ENCODE results near the gene KCTD5. TPM values are rescaled to one million over a fixed set of nuclear protein-coding genes. Genes with fewer than 3 reads are reported as not detected.
A peak's percentile ranks its signal among the peaks of the same experiment; 100 is the strongest.

The KCTD5 gene
- total and polyA plus RNA-seq, 2 experiments from 2014 or later: 19.7 to 31.8 TPM

GRCh38 chr16:2756288-2757015, 74.1 kb downstream of the KCTD5 start:
- no peak for ATAC-seq
- Histone ChIP-seq H4K20me1 (replicated peaks; ENCODE audit: insufficient read depth) (peaks cover 66% of the 10 kb centered on the region), H3K27ac (ENCODE audit: low read depth) (no peak overlapping the region), H3K4me1 (ENCODE audit: insufficient read depth) (peaks cover 14% of the 10 kb centered on the region), H3F3A (replicated peaks; ENCODE audit: low read depth) (peaks cover 58% of the 10 kb centered on the region), H3K27me3 (ENCODE audit: insufficient read depth) (no peaks in the 10 kb centered on the region), H3K36me3 (ENCODE audit: insufficient read depth) (peaks cover 43% of the 10 kb centered on the region), H3K4me2 (no peak overlapping the region), H3K4me3 (no peak overlapping the region), H3K9me2 (ENCODE audit: insufficient read depth) (no peaks in the 10 kb centered on the region), H2AFZ (no peak overlapping the region), H3K79me2 (replicated peaks; ENCODE audit: insufficient read depth) (peaks cover 86% of the 10 kb centered on the region)
- H3K27ac Mint-ChIP-seq: peak overlapping the region; percentile 19
- H3K4me3 Mint-ChIP-seq: no peak overlapping the region; the same call in 2 of the 3 replicates
- H3K4me1 Mint-ChIP-seq: peaks cover 24% of the 10 kb centered on the region
- no peak for DNase-seq (ENCODE audit: low spot score)
- H3K27me3 Mint-ChIP-seq (ENCODE audit: insufficient read depth, low read depth, poor library complexity): peaks cover 20% of the 10 kb centered on the region
- H3K36me3 Mint-ChIP-seq (ENCODE audit: low read depth): peaks cover 81% of the 10 kb centered on the region
- TF ChIP-seq, protein P1, sequence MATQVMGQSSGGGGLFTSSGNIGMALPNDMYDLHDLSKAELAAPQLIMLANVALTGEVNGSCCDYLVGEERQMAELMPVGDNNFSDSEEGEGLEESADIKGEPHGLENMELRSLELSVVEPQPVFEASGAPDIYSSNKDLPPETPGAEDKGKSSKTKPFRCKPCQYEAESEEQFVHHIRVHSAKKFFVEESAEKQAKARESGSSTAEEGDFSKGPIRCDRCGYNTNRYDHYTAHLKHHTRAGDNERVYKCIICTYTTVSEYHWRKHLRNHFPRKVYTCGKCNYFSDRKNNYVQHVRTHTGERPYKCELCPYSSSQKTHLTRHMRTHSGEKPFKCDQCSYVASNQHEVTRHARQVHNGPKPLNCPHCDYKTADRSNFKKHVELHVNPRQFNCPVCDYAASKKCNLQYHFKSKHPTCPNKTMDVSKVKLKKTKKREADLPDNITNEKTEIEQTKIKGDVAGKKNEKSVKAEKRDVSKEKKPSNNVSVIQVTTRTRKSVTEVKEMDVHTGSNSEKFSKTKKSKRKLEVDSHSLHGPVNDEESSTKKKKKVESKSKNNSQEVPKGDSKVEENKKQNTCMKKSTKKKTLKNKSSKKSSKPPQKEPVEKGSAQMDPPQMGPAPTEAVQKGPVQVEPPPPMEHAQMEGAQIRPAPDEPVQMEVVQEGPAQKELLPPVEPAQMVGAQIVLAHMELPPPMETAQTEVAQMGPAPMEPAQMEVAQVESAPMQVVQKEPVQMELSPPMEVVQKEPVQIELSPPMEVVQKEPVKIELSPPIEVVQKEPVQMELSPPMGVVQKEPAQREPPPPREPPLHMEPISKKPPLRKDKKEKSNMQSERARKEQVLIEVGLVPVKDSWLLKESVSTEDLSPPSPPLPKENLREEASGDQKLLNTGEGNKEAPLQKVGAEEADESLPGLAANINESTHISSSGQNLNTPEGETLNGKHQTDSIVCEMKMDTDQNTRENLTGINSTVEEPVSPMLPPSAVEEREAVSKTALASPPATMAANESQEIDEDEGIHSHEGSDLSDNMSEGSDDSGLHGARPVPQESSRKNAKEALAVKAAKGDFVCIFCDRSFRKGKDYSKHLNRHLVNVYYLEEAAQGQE (IDR thresholded peaks at IDR 0.05; ENCODE audit: unreplicated experiment): no peak
- TF ChIP-seq NANOG (IDR thresholded peaks at IDR 0.05; ENCODE audit: borderline replicate concordance): no peak
- TF ChIP-seq, protein P2, sequence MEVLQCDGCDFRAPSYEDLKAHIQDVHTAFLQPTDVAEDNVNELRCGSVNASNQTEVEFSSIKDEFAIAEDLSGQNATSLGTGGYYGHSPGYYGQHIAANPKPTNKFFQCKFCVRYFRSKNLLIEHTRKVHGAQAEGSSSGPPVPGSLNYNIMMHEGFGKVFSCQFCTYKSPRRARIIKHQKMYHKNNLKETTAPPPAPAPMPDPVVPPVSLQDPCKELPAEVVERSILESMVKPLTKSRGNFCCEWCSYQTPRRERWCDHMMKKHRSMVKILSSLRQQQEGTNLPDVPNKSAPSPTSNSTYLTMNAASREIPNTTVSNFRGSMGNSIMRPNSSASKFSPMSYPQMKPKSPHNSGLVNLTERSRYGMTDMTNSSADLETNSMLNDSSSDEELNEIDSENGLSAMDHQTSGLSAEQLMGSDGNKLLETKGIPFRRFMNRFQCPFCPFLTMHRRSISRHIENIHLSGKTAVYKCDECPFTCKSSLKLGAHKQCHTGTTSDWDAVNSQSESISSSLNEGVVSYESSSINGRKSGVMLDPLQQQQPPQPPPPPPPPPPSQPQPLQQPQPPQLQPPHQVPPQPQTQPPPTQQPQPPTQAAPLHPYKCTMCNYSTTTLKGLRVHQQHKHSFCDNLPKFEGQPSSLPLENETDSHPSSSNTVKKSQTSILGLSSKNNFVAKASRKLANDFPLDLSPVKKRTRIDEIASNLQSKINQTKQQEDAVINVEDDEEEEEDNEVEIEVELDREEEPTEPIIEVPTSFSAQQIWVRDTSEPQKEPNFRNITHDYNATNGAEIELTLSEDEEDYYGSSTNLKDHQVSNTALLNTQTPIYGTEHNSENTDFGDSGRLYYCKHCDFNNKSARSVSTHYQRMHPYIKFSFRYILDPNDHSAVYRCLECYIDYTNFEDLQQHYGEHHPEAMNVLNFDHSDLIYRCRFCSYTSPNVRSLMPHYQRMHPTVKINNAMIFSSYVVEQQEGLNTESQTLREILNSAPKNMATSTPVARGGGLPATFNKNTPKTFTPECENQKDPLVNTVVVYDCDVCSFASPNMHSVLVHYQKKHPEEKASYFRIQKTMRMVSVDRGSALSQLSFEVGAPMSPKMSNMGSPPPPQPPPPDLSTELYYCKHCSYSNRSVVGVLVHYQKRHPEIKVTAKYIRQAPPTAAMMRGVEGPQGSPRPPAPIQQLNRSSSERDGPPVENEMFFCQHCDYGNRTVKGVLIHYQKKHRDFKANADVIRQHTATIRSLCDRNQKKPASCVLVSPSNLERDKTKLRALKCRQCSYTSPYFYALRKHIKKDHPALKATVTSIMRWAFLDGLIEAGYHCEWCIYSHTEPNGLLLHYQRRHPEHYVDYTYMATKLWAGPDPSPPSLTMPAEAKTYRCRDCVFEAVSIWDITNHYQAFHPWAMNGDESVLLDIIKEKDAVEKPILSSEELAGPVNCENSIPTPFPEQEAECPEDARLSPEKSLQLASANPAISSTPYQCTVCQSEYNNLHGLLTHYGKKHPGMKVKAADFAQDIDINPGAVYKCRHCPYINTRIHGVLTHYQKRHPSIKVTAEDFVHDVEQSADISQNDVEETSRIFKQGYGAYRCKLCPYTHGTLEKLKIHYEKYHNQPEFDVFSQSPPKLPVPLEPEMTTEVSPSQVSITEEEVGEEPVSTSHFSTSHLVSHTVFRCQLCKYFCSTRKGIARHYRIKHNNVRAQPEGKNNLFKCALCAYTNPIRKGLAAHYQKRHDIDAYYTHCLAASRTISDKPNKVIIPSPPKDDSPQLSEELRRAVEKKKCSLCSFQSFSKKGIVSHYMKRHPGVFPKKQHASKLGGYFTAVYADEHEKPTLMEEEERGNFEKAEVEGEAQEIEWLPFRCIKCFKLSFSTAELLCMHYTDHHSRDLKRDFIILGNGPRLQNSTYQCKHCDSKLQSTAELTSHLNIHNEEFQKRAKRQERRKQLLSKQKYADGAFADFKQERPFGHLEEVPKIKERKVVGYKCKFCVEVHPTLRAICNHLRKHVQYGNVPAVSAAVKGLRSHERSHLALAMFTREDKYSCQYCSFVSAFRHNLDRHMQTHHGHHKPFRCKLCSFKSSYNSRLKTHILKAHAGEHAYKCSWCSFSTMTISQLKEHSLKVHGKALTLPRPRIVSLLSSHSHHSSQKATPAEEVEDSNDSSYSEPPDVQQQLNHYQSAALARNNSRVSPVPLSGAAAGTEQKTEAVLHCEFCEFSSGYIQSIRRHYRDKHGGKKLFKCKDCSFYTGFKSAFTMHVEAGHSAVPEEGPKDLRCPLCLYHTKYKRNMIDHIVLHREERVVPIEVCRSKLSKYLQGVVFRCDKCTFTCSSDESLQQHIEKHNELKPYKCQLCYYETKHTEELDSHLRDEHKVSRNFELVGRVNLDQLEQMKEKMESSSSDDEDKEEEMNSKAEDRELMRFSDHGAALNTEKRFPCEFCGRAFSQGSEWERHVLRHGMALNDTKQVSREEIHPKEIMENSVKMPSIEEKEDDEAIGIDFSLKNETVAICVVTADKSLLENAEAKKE (CRISPR knock-in tag; IDR thresholded peaks at IDR 0.05): no peak
- no peak for TF ChIP-seq CREB1 (CRISPR knock-in tag; IDR thresholded peaks at IDR 0.05; ENCODE audit: low read depth)
- TF ChIP-seq ETS1 (IDR thresholded peaks at IDR 0.05): no peak
- no peak for TF ChIP-seq ZNF331 (CRISPR knock-in tag; IDR thresholded peaks at IDR 0.05; ENCODE audit: low read depth)
- TF ChIP-seq, protein P3, sequence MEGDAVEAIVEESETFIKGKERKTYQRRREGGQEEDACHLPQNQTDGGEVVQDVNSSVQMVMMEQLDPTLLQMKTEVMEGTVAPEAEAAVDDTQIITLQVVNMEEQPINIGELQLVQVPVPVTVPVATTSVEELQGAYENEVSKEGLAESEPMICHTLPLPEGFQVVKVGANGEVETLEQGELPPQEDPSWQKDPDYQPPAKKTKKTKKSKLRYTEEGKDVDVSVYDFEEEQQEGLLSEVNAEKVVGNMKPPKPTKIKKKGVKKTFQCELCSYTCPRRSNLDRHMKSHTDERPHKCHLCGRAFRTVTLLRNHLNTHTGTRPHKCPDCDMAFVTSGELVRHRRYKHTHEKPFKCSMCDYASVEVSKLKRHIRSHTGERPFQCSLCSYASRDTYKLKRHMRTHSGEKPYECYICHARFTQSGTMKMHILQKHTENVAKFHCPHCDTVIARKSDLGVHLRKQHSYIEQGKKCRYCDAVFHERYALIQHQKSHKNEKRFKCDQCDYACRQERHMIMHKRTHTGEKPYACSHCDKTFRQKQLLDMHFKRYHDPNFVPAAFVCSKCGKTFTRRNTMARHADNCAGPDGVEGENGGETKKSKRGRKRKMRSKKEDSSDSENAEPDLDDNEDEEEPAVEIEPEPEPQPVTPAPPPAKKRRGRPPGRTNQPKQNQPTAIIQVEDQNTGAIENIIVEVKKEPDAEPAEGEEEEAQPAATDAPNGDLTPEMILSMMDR (conservative IDR thresholded peaks at IDR 0.05; ENCODE audit: low read depth in 2 of 2): no peak
- no peak for TF ChIP-seq JUNB (IDR thresholded peaks at IDR 0.05; ENCODE audit: unreplicated experiment)
- TF ChIP-seq EZH2phosphoT487 (IDR thresholded peaks at IDR 0.05; ENCODE audit: unreplicated experiment): no peak
- TF ChIP-seq STAT1 (IDR thresholded peaks at IDR 0.05; ENCODE audit: unreplicated experiment): no peak
- TF ChIP-seq EZH2 (IDR thresholded peaks at IDR 0.05; ENCODE audit: low read depth, unreplicated experiment): no peak
- no peak for TF ChIP-seq ZNF114 (CRISPR knock-in tag; IDR thresholded peaks at IDR 0.05)
- TF ChIP-seq POLR2AphosphoS5 (IDR thresholded peaks at IDR 0.05; ENCODE audit: low read depth): no peak
- peaks cover 6% of the 10 kb centered on the region for H3K9me3 Mint-ChIP-seq

Data from GM23338 (cell line).